Mesendoderm (in vitro differentiated cells): ENCODE data around the gene DHRS9.

Experiments
- DNase-seq: peaks from one replicate; pipeline ENCODE4 v3.0.0; 2013
- H2AK5ac ChIP-seq: 2 replicates; pipeline ENCODE4 v1.6.1; 2013; ENCODE audit warnings: low read length, inconsistent platforms
- H2BK120ac ChIP-seq: 2 replicates; pipeline ENCODE4 v1.6.1; 2013; ENCODE audit warnings: low read depth, mild to moderate bottlenecking, low read length, moderate library complexity, mixed read lengths
- H2BK15ac ChIP-seq: replicated peaks from 2 replicates; pipeline ENCODE4 v1.6.1; 2013; ENCODE audit warnings: low read depth, mild to moderate bottlenecking, moderate library complexity
- H2BK5ac ChIP-seq: 2 replicates; pipeline ENCODE4 v1.6.1; 2013; ENCODE audit warnings: low read length, inconsistent platforms
- H3K18ac ChIP-seq: 2 replicates; pipeline ENCODE4 v1.6.1; 2013; ENCODE audit warnings: mild to moderate bottlenecking, low read length, mixed read lengths
- H3K23ac ChIP-seq: one replicate; pipeline ENCODE4 v1.6.1; 2013; ENCODE audit warnings: low read length
- H3K27ac ChIP-seq: 2 replicates; pipeline ENCODE4 v1.5.1; 2013; ENCODE audit warnings: low read depth, mild to moderate bottlenecking, inconsistent platforms, low read length, moderate library complexity
- H3K27me3 ChIP-seq: 2 replicates; pipeline ENCODE4 v1.6.1; 2013; ENCODE audit warnings: low read length, control low read depth, mild to moderate bottlenecking, inconsistent platforms; ENCODE audit not compliant: insufficient read depth, poor library complexity
- H3K36me3 ChIP-seq: 2 replicates; pipeline ENCODE4 v1.6.1; 2013; ENCODE audit warnings: low read length, inconsistent platforms; ENCODE audit not compliant: control insufficient read depth, insufficient read depth
- H3K4ac ChIP-seq: one replicate; pipeline ENCODE4 v1.6.1; 2013; ENCODE audit warnings: low read depth, mild to moderate bottlenecking, low read length, moderate library complexity
- H3K4me1 ChIP-seq: 2 replicates; pipeline ENCODE4 v1.6.1; 2013; ENCODE audit warnings: low read depth, low read length, inconsistent platforms; ENCODE audit not compliant: control insufficient read depth
- H3K4me2 ChIP-seq: 2 replicates; pipeline ENCODE4 v1.6.1; 2013; ENCODE audit warnings: low read length
- H3K4me3 ChIP-seq: 2 replicates; pipeline ENCODE4 v1.5.1; 2013; ENCODE audit warnings: mild to moderate bottlenecking, low read length
- H3K56ac ChIP-seq: one replicate; pipeline ENCODE4 v1.6.1; 2013; ENCODE audit warnings: low read length
- H3K79me1 ChIP-seq: 2 replicates; pipeline ENCODE4 v1.6.1; 2013; ENCODE audit warnings: low read length, inconsistent platforms
- H3K79me2 ChIP-seq: 2 replicates; pipeline ENCODE4 v1.6.1; 2013; ENCODE audit warnings: mild to moderate bottlenecking, low read length; ENCODE audit not compliant: control insufficient read depth, insufficient read depth
- H3K9ac ChIP-seq: 2 replicates; pipeline ENCODE4 v1.6.1; 2013; ENCODE audit warnings: low read length, inconsistent platforms
- H4K5ac ChIP-seq: one replicate; pipeline ENCODE4 v1.6.1; 2013; ENCODE audit warnings: low read length
- H4K8ac ChIP-seq: one replicate; pipeline ENCODE4 v1.6.1; 2013; ENCODE audit warnings: low read depth, mild to moderate bottlenecking, control low read depth, low read length, moderate library complexity
- WGBS: extraction: QIAGEN DNeasy Blood & Tissue Kit; methylation state at CpG from one replicate; pipeline ENCODE4 v1.1.7; 2013; ENCODE audit warnings: low lambda C conversion rate, missing lambda C conversion rate; ENCODE audit not compliant: insufficient coverage; ENCODE audit errors: extremely low coverage; 5-methylcytosine and 5-hydroxymethylcytosine counted together

Gene DHRS9

DNA sequence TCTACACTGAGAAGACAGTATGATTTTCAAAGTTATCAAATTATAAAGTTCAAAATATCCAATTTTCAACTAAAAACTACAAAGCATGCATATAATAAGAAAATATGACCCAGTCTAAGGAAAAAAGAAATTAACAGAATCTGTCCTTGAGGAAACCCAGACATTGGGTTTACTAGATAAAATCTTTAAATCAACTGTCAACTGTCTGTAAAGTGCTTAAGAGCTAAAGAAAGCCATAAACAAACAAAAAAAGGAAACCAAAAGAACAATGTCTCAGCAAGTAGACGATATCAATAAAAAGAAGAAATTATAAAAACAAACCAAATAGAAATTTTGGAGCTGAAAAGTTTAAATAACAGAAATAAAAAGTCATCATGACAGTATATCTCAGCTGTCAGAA, 27.8 kb upstream of the DHRS9 start:
- Histone ChIP-seq H4K8ac (no peak overlapping the region), H3K27me3 (no peaks in the 10 kb centered on the region), H3K36me3 (no peaks in the 10 kb centered on the region), H3K18ac (no peak overlapping the region), H3K23ac (no peak overlapping the region), H3K79me1 (no peaks in the 10 kb centered on the region), H3K4me2 (no peak overlapping the region), H3K9ac (no peak overlapping the region), H2BK120ac (no peak overlapping the region), H3K4ac (no peak overlapping the region), H3K56ac (no peak overlapping the region), H3K4me1 (peaks cover 4% of the 10 kb centered on the region), H3K27ac (no peak overlapping the region), H3K4me3 (no peak overlapping the region), H3K79me2 (no peaks in the 10 kb centered on the region), H2AK5ac (no peak overlapping the region), H4K5ac (no peak overlapping the region), H2BK5ac (no peak overlapping the region), H2BK15ac (no peak overlapping the region)
- WGBS: no CpG with 5 or more reads among the region's 1 CpG
- DNase-seq: no peak

DNA sequence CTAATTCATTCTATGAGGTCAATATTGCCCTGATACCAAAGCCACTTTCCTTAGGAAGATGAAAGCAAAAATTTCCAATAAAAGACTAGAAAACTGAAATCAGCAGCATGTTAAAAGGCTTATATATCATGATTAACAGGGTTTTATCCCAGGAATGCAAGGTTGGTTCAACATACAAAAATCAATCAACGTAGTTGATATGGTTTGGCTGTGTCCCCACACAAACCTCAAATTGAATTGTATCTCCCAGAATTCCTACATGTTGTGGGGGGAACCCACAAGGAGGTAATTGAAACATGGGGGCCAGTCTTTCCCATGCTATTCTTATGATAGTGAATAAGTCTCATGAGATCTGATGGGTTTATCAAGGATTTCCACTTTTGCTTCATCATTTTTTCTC, 26.5 kb upstream of the DHRS9 start:
- Histone ChIP-seq H3K4me3 (no peak overlapping the region), H4K5ac (no peak overlapping the region), H3K36me3 (no peaks in the 10 kb centered on the region), H3K79me2 (no peaks in the 10 kb centered on the region), H2AK5ac (no peak overlapping the region), H2BK120ac (no peak overlapping the region), H3K18ac (no peak overlapping the region), H4K8ac (no peak overlapping the region), H3K27ac (no peak overlapping the region), H3K23ac (no peak overlapping the region), H3K79me1 (no peaks in the 10 kb centered on the region), H2BK5ac (no peak overlapping the region), H2BK15ac (no peak overlapping the region), H3K9ac (no peak overlapping the region), H3K4me2 (no peak overlapping the region), H3K4ac (no peak overlapping the region), H3K4me1 (peaks cover 4% of the 10 kb centered on the region), H3K27me3 (no peaks in the 10 kb centered on the region), H3K56ac (no peak overlapping the region)
- WGBS: no CpG with 5 or more reads among the region's 1 CpG
- DNase-seq: no peak

DNA sequence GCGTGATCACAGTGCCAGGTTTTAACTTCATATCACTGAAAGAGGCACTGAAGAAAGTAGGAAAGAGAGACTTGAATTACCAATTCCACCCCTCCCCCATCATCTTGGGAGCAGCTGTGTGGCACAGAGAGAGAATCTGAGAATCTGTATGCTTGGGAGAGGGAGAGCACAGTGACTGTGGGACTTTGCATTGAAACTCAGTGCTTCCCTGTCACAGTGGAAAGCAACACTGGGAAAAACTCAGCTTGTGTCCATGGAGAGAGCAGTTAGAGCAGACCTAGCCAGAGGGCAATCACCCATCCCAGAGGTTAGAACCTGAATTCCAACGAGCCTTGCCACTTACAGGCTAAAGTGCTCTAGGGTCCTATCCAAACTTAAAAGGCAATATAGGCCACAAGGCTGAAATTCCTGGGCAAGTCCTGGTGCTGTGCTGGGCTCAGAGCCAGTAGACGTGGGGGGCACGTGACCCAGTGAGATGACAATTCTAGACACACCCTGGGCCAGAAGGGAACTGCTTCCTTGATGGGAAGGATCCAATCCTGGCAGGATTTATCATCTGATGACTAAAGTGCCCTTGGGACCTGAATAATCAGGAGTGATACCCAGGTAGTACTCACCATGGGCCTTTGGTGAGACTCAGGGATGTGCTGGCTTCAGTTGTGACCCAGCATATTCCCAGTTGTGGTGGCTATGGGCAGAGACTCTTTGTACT, 22.8 kb upstream of the DHRS9 start:
- Histone ChIP-seq H3K4me2 (no peak overlapping the region), H3K27me3 (no peaks in the 10 kb centered on the region), H3K79me1 (no peaks in the 10 kb centered on the region), H4K5ac (no peak overlapping the region), H2BK15ac (no peak overlapping the region), H2BK120ac (no peak overlapping the region), H3K18ac (no peak overlapping the region), H3K56ac (no peak overlapping the region), H3K36me3 (no peaks in the 10 kb centered on the region), H2BK5ac (no peak overlapping the region), H3K27ac (no peak overlapping the region), H2AK5ac (no peak overlapping the region), H3K4me1 (no peaks in the 10 kb centered on the region), H3K79me2 (no peaks in the 10 kb centered on the region), H4K8ac (no peak overlapping the region), H3K4me3 (no peak overlapping the region), H3K9ac (no peak overlapping the region), H3K23ac (no peak overlapping the region), H3K4ac (no peak overlapping the region)
- DNase-seq: no peak
- WGBS: no CpG with 5 or more reads among the region's 4 CpGs

DNA sequence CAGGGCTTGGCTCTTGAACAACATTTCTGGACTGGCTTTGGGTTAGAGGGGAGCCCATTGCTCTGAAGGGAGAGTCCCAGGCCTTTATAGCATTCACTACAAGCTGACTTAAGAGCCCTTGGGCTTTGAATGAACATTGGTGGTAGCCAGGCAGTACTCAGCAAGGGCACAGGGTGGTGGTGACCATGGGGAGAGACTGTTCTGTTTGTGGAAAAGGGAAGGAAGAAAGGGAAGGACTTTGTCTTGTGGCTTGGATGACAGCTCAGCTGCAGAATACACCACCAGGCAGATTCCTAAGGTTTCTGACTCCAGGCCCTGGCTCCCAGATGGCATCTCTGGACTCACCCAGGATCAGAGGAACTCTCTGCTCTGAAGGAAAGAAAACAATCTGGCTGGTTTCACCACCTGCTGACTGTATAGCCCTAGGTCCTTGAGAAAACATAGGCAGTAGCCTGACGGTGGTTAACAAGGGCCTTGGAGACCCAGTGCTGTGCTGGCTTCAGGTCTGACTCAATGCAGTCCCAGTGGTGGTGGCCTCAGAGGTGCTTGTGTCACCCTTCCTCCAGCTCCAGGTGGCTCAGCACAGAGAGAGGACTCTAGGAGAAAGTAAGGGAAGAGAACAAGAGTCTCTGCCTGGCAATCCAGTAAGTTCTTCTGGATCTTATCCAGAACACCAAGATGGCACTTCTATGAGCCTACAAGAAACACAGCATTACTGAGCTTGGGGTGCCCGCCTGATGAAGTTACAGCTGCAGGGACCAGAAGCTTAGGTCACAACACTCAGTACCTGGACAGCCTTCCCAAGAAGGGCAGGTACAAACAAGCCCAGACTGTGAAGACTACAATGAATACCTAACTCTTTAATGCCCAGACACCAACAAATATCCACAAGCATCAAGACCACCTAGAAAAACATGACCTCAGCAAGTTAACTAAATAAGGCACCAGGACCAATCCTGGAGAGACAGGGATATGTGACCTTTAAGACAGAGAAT, 21.8 kb upstream of the DHRS9 start:
- Histone ChIP-seq H3K4ac (no peak overlapping the region), H2BK15ac (no peak overlapping the region), H3K27me3 (no peaks in the 10 kb centered on the region), H2BK5ac (no peak overlapping the region), H3K4me2 (no peak overlapping the region), H3K79me2 (no peaks in the 10 kb centered on the region), H3K9ac (no peak overlapping the region), H4K5ac (no peak overlapping the region), H3K18ac (no peak overlapping the region), H3K36me3 (no peaks in the 10 kb centered on the region), H2AK5ac (no peak overlapping the region), H3K79me1 (no peaks in the 10 kb centered on the region), H3K23ac (no peak overlapping the region), H4K8ac (no peak overlapping the region), H2BK120ac (no peak overlapping the region), H3K27ac (no peak overlapping the region), H3K4me1 (no peaks in the 10 kb centered on the region), H3K56ac (no peak overlapping the region), H3K4me3 (no peak overlapping the region)
- DNase-seq: no peak
- WGBS: no CpG with 5 or more reads among the region's 2 CpGs

DNA sequence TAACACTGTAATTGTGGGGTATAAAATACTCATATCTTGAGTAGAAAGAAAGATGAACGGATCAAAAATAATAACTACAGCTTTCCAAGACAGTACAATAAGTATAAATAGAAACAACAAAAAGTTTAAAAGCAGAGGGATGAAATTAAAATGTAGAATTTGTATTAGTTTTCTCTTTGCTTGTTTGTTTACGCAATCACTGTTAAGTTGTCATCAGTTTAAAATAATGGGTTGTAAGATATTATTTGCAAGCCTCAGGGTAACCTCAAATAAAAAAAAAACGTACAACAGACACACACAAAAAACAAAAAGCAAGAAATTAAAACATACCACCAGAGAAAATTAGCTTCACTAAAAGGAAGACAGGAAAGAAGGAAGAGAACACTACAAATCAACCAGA, 20.2 kb upstream of the DHRS9 start:
- DNase-seq: no peak
- H3K27ac ChIP-seq: no peak overlapping the region
- H3K18ac ChIP-seq: no peak overlapping the region
- H3K27me3 ChIP-seq: no peaks in the 10 kb centered on the region
- no peak overlapping the region for H2AK5ac ChIP-seq
- no peaks in the 10 kb centered on the region for H3K36me3 ChIP-seq
- WGBS: no CpG with 5 or more reads among the region's 3 CpGs
- no peak overlapping the region for H3K23ac ChIP-seq
- H4K5ac ChIP-seq: no peak overlapping the region
- H3K9ac ChIP-seq: no peak overlapping the region
- no peak overlapping the region for H3K4me2 ChIP-seq
- H2BK120ac ChIP-seq: no peak overlapping the region
- H3K79me2 ChIP-seq: no peaks in the 10 kb centered on the region
- H3K4me1 ChIP-seq: no peaks in the 10 kb centered on the region
- no peak overlapping the region for H3K4ac ChIP-seq
- H3K4me3 ChIP-seq: no peak overlapping the region
- no peaks in the 10 kb centered on the region for H3K79me1 ChIP-seq
- H2BK15ac ChIP-seq: no peak overlapping the region
- H3K56ac ChIP-seq: no peak overlapping the region
- H2BK5ac ChIP-seq: no peak overlapping the region
- no peak overlapping the region for H4K8ac ChIP-seq
